NCI-H2196 (cell line): ENCODE data around the gene APOH.

Experiments
- DNase-seq: peaks from one replicate; lab custom pipeline; 2025; ENCODE audit not compliant: unreplicated experiment; lab: John Stamatoyannopoulos, UW

Gene APOH

GRCh38 chr17:66198242-66198641 lies 31.0 kb downstream of the APOH start:
- no peak for DNase-seq

- no peak for DNase-seq
These were observed 36.9 kb downstream of the APOH start for GRCh38 chr17:66192378-66192687.

- peak; percentile 89 for DNase-seq
These were observed 37.4 kb downstream of the APOH start, which contains the start of gene CEP112 for GRCh38 chr17:66191593-66192377. CEP112 (minus strand) TSS chr17:66192133.

DNA sequence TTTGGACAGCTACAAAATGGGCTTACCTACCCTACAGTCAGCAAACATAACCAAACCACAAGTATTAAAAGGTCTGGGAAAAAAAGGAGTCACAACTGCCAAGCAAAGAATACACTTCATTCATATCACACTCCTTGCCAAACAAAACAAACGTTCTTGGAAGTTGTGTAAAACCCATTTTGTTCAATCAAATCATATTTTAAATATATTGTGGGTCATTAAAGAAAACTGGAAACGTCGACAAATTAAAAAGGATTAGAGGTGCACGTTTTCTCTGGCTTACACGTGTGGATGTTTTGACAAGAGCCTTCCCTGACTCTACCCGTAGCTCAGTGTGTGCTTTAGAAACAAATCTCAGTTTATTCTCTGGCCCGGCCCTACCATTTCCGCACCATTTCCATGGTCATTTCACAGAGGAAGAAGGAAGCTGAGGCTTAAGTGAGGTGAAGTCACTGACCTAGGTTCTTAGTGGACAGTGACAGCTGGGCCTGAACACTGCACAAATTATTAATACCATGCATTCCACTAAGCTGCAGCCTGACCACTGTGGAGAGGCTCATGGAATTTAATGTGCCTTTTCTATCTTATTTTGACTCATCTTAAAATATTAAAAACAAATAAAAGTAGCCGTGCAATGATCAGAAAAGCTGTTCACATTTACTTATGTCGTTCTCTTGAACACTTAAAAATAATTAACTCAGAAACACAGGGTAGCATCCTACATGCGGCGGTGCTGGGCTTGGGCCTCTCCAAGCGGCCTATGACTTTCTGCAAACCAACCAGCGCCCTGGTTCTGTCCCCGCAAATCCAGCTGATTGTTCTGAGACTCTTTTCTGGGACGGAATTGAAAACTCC lies 38.2 kb downstream of the APOH start:
- no peak for DNase-seq

DNA sequence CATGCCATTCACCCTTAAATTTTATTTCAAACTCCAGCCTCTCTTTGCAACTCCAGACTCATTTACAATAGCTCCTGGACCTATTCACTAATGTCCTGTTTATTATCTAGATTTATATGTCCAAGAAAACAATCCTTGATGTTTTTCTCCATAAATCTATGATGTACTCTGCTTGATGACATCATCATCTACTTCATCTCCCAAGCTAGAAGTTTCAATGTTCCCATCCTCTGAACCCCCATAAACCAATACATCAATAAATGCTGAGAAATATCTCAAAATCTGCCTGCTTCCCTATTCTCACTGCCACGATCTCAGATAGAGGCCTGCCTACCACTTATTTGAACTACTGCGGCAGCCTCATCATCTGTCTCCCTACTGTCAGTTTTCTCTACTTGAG lies 41.5 kb downstream of the APOH start:
- DNase-seq: no peak

DNA sequence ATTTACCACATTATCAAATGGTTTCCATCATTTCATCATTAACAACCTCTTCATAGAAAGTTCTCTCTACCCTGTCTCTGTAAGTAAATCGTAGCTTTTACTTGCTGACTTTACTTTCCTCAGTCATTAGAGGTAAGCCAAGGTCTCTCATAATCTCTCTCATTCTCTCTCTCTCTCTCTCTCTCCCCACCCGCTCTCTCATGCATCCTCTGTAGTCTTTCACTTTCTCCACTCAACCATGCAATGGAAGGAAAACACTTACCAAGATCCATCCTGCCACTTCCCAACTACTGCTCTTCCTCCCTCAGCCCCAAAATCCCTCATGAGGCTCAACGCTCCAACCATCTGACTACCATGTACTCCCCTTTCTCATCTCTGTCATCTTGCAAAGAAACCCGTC lies 43.4 kb downstream of the APOH start:
- DNase-seq: no peak

GRCh38 chr17:66184392-66184791 lies 44.8 kb downstream of the APOH start:
- DNase-seq: no peak

DNA sequence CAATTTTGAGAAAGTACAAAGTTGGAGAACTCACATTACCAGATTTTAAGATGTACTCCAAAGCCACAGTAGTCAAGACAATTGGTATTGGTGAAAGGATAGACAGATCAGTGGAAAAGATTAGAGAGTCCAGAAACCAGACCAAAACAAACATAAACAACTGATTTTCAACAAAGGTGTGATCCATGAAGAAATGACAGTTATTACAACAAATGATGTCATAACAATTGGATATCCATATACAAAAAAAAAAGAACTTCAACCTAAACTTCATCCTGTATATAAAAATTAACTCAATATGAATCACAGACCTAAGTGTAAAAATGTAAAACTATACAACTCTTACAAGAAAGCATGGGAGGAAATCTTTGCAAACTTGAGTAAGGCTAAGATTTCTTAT lies 45.7 kb downstream of the APOH start:
- DNase-seq: no peak

DNA sequence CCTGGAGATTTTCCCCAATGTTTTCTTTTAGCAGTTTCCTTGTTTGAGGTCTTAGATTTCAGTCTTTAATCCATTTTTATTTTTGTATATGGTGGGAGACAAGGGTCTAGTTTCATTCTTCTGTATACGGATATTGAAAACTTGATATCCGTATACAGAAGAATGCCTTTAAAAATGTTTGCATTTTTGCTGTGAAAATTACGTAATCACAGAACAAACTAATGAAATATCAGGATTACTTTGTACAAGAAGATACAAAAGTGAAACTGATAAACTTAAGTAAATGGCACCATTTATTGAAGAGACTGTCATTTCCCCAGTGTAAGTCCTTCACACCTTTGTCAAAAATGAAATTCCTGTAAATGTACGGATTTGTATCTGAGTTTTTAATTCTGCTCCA lies 50.6 kb downstream of the APOH start:
- DNase-seq: no peak

GRCh38 chr17:66177048-66177447 lies 52.2 kb downstream of the APOH start:
- peak; percentile 78 for DNase-seq

DNA sequence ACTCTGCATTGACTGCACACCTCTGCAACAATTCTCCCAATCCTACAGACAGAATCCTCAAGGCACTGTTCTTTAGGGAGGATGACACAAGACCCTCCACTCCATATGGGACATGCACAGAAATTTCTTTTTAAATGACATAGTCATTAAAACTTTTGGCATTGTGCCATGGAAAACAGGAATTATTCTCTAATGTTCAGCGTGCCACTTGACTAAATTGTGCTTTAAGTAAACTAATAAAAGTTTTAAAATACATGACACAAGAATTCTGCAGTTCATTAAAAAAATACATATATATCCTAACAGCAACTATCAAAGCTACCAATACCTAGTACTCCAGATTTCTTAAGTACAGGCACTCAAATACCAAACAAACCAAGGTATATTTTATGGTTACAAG lies 53.3 kb downstream of the APOH start:
- peak; percentile 14 for DNase-seq

DNA sequence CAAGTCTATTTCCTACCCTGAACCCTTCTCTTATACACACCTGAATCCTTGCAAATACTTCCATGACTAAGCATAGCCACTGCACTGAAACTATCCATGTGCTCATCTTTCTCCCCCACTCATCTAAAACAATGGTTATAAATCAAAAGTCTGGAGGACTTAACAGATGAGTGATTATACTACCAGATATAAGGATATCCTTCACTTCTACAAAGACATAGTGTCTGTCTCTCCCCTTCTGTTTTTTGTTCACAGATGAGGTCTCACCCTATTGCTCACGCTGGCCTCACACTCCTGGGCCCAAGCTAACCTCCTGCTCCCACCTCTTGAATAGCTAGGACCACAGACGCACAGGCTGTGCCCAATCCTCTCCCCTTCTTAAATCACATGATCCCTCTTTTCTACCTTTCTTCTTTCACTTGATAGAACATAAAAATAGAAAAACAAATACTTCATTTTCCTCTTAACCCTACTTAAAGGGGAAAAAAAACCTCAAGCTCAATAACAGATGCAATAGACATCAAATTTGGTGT lies 56.5 kb downstream of the APOH start:
- DNase-seq: no peak

DNA sequence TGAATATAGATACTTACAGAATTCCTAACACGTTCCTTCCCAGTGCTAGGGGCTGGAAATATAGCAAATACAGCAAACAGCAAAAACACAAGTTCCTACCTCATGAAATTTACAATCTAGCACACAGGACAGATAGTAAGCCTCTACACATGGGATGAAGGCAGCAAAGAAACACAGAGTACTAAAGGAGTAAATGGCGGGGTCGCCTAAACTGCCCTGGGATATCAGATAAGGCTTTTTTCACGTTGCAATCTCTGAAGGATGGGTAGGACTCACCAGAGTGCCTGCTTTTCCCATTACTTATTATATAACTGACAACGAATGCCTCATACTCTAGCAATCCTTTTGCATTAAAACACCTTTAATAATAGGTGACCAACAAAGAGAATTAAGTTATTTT lies 57.1 kb downstream of the APOH start:
- DNase-seq: no peak

DNA sequence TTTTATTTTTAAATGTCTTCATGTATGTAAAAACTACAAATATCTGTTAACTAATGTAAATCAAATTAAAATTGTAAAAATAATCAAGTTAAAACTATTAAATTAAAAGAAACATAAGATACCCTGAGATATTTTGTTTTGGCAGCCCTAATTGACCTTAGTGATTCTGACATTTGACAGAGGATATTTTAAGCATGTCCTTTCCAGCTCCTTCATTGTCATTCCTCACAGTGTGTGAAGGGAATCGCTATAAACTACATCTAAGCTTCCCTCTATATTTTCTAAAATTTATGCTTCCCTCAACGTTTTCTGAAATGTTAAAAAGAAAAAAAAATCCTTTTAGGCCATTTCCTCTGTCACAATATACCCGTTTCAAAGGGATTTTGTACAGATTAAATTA lies 57.5 kb downstream of the APOH start:
- no peak for DNase-seq

DNA sequence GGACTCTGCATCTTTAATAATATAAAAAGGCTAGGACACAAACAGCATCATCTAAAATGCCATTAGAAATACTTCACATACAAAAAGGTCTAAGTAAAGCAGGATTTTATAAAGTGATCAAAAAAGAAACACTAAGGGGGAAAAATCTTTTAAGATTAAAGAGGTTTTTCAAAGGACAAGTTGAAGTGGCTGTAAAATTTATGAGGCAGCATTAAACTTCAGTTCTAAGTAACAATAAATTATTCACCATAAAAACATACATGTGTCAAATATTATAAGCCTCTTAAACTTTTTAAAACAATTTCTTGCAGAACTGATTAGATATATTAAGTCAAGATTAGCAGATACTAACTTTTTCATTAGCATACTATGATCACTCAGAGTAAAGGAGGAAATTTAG lies 58.0 kb downstream of the APOH start:
- no peak for DNase-seq

- no peak for DNase-seq
These were observed 59.4 kb downstream of the APOH start for GRCh38 chr17:66169839-66170238.

DNA sequence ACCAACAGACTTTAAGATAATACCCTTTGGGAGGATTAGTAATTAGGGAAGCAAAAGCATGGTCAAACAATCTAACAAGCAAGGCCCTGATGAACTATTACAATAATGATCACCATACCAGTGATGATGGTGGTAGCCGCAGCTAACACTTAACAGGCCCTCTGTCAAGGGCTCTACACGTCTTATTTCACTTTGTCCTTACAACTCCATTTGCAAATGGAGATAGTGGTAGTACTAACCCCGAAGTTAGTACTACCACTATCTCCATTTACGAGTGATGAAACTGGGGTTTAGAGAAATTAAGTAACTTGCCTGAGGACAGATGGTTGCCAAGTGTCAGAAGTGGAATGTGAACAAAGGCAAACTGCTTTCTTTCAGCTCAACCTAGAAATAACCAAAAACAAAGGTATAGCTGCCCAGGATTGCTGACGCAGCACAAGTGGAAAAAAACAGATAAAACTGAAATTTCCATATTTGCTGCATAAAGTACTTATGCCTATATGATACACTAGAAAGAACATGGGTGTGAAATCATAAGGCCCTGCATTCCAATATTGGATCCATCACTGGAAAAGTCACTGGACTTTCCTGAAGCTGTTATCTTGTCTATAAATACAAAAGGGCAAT lies 61.9 kb downstream of the APOH start:
- no peak for DNase-seq

DNA sequence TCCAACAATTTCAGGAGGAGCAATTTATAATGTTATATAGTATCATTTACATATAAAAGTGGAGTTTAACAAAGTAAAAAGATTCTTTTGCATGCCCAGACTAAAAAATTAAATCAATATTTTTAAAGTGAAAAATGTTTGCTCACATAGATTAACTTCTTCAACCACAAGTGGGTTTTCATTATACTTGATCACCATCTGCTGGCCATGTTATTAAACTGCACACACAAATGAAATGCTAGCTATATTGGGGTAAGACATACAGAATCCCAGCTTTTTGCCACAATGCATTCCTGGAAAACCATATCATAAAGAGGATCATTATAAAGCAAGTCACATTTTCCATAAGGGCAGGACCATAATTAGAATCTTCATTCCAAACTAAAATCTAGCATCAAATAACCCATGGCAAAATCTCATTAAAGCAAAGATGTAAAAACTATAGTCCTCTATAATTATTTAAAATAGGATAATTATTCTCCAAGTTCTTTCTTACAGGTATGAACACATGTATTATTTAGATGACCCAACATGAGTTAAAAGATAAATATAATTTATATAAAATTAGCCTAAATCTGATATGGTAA lies 63.6 kb downstream of the APOH start:
- peak; percentile 47 for DNase-seq
